ENCODE data around the gene GTF3C4. TPM values are rescaled to one million over a fixed set of nuclear protein-coding genes. Genes with fewer than 3 reads are reported as not detected.

The GTF3C4 gene
- polyA plus RNA-seq, 2 of the 4 experiments (the other 2 are of a cell fraction), result 9.0 to 15.4 TPM

DNA sequence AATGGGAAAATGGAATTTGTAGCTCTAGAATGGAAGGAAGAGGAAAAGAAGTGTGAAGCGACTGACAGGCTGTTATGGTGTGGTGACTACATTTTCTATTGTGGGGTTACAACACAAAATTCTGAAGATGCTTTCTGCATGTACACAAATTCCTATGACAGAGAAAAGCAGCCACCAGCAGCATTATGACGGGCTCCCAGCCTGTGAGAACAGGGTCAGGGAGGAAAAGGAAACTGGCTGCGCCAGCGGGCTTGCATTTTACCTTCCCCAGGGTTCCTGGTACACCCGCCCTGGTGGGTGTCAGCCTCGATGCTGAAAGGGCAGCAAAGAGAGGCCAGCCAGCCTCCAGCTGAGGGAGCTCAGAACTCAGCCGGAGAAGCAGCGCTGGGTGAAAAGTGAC is 41.5 kb upstream of the GTF3C4 start:
- WGBS (ENCODE audit: missing lambda C conversion rate), result 96% methylated on average over 8 of the region's 8 CpGs
- no peaks in the 10 kb centered on the region for H3K4me1 ChIP-seq
- POLR2A ChIA-PET, result no interaction called here
- no peak overlapping the region for H3K4me3 ChIP-seq
- DNase-seq (ENCODE audit: low read depth in 1 of 2, low spot score in 1 of 2) (no peak), FAIRE-seq (no peak), ATAC-seq (no peak)
- CTCF ChIA-PET, result no interaction called here
- H3K9me3 ChIP-seq, result no peaks in the 10 kb centered on the region
- H3K27ac ChIP-seq, result no peak overlapping the region
- no peak overlapping the region for H3K4me2 ChIP-seq
- TF ChIP-seq HOXA7 (CRISPR knock-in tag; IDR thresholded peaks at IDR 0.05), result no peak
- no peak for TF ChIP-seq MYC (IDR thresholded peaks at IDR 0.05; ENCODE audit: borderline replicate concordance, low read length)
- TF ChIP-seq MAZ (IDR thresholded peaks at IDR 0.05; ENCODE audit: borderline replicate concordance, low read depth, low read length), result no peak
- TF ChIP-seq GATA3 (IDR thresholded peaks at IDR 0.05; ENCODE audit: borderline replicate concordance), result no peak
- TF ChIP-seq, protein P1, sequence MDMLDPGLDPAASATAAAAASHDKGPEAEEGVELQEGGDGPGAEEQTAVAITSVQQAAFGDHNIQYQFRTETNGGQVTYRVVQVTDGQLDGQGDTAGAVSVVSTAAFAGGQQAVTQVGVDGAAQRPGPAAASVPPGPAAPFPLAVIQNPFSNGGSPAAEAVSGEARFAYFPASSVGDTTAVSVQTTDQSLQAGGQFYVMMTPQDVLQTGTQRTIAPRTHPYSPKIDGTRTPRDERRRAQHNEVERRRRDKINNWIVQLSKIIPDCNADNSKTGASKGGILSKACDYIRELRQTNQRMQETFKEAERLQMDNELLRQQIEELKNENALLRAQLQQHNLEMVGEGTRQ (IDR thresholded peaks at IDR 0.05), result no peak
- no peak for TF ChIP-seq HOXB13 (CRISPR knock-in tag; IDR thresholded peaks at IDR 0.05; ENCODE audit: low read depth)
- TF ChIP-seq RCOR1 (IDR thresholded peaks at IDR 0.05; ENCODE audit: low read depth, low read length), result no peak
- no peak for TF ChIP-seq ZNF302 (CRISPR knock-in tag; IDR thresholded peaks at IDR 0.05)
- no peak for TF ChIP-seq ZSCAN20 (CRISPR knock-in tag; IDR thresholded peaks at IDR 0.05)
- TF ChIP-seq, protein P2, sequence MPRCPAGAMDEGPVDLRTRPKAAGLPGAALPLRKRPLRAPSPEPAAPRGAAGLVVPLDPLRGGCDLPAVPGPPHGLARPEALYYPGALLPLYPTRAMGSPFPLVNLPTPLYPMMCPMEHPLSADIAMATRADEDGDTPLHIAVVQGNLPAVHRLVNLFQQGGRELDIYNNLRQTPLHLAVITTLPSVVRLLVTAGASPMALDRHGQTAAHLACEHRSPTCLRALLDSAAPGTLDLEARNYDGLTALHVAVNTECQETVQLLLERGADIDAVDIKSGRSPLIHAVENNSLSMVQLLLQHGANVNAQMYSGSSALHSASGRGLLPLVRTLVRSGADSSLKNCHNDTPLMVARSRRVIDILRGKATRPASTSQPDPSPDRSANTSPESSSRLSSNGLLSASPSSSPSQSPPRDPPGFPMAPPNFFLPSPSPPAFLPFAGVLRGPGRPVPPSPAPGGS (IDR thresholded peaks at IDR 0.05), result no peak

DNA sequence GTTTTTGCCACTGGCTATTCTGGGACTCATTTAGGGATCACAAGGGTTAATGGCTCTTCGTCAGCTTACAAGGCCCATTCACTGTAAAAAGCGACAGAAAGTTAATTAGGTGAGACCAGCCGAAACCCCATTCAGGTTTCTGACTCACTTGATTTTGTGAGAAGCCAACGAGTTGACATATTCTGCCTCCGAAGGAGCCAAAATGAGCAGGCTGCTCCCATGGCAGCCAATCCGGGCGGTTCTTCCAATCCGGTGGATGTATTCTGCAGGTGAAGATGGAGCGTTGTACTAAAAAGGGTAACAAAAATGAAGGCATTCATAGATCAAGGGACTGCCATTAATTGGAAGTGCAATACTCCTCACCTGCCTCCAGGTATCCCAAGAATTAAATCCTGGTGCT is 40.1 kb upstream of the GTF3C4 start:
- POLR2A ChIA-PET, result no interaction called here
- Histone ChIP-seq H3K27ac (no peak overlapping the region), H3K9me3 (no peaks in the 10 kb centered on the region), H3K4me2 (no peak overlapping the region), H3K4me3 (no peak overlapping the region), H3K4me1 (no peaks in the 10 kb centered on the region)
- FAIRE-seq, result no peak
- no peak for DNase-seq (ENCODE audit: low read depth in 1 of 2, low spot score in 1 of 2)
- 89% methylated on average over 9 of the region's 9 CpGs for WGBS (ENCODE audit: missing lambda C conversion rate)
- TF ChIP-seq, protein P3, sequence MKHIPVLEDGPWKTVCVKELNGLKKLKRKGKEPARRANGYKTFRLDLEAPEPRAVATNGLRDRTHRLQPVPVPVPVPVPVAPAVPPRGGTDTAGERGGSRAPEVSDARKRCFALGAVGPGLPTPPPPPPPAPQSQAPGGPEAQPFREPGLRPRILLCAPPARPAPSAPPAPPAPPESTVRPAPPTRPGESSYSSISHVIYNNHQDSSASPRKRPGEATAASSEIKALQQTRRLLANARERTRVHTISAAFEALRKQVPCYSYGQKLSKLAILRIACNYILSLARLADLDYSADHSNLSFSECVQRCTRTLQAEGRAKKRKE (CRISPR knock-in tag; IDR thresholded peaks at IDR 0.05; ENCODE audit: low read depth), result no peak
- TF ChIP-seq NR3C1 (IDR thresholded peaks at IDR 0.05) (no peak), FOXS1 (CRISPR knock-in tag; IDR thresholded peaks at IDR 0.05) (no peak), MAZ (IDR thresholded peaks at IDR 0.05; ENCODE audit: borderline replicate concordance, low read depth, low read length) (no peak), RCOR1 (IDR thresholded peaks at IDR 0.05; ENCODE audit: low read depth, low read length) (no peak), GATA3 (IDR thresholded peaks at IDR 0.05; ENCODE audit: borderline replicate concordance) (no peak), CEBPB (IDR thresholded peaks at IDR 0.05) (no peak), JUNB (IDR thresholded peaks at IDR 0.05) (no peak), EP300 (IDR thresholded peaks at IDR 0.05) (no peak), JUN (IDR thresholded peaks at IDR 0.05) (no peak), RAD21 (conservative IDR thresholded peaks at IDR 0.05 in 1 of 2, IDR thresholded peaks at IDR 0.05 in 1 of 2) (no peak), FOSL2 (IDR thresholded peaks at IDR 0.05) (no peak), FOSL2 (CRISPR knock-in tag; IDR thresholded peaks at IDR 0.05) (no peak)
- TF ChIP-seq, protein P4, sequence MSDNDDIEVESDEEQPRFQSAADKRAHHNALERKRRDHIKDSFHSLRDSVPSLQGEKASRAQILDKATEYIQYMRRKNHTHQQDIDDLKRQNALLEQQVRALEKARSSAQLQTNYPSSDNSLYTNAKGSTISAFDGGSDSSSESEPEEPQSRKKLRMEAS (IDR thresholded peaks at IDR 0.05), result no peak
- TF ChIP-seq, protein P5, sequence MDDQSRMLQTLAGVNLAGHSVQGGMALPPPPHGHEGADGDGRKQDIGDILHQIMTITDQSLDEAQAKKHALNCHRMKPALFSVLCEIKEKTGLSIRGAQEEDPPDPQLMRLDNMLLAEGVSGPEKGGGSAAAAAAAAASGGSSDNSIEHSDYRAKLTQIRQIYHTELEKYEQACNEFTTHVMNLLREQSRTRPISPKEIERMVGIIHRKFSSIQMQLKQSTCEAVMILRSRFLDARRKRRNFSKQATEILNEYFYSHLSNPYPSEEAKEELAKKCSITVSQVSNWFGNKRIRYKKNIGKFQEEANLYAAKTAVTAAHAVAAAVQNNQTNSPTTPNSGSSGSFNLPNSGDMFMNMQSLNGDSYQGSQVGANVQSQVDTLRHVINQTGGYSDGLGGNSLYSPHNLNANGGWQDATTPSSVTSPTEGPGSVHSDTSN (IDR thresholded peaks at IDR 0.05), result no peak
- ATAC-seq, result no peak
- CTCF ChIA-PET, result interaction anchor here (1.0 kb wide), 1 partner anchor 367 kb away, joined by 3 read pairs; no protein-coding TSS in a partner anchor
